Activated CD4-positive, CD25-positive, alpha-beta regulatory T cell (primary cell): Measurements from ENCODE around the gene SLX9.
"Not testable (repeated sequence)": the region's sequence is repeated elsewhere in the genome, so short reads cannot be mapped to it uniquely, and the experiment has no call there.

ENCODE experiments used
- DNase-seq, 4 experiments: peaks; one replicate each; lab custom pipeline; 2025; lab: John Stamatoyannopoulos, UW

Gene SLX9

DNA sequence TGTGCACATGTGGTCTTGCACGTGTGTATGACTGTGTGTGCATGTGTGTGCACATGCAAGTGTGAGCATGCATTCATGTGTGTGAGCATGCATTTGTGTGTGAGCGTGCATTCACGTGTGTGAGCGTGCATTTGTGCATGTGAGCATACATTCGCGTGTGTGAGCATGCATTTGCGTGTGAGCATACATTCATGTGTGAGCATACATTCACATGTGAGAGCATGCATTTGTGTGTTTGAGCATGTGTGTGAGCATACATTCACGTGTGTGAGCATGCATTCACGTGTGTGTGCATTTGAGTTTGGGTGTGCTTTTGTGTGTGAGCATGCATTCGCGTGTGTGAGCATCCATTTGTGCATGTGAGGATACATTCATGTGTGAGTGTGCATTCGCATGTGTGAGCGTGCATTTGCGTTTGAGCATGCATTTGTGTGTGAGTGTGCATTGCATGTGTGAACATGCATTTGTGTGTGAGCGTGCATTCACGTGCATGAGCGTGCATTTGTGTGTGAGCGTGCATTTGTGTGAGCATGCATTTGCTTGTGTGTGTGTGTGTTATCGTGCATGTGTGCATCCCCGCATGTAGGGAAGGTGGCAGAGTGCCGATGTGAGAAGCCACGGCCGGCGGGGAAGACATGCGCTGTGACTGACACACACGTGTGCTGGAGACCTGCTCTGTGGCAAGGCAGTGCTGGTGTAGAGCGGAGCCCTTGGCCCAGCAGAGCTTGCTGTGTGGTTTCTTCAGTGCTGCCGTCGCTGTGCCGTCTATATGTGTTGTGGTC is 37.4 kb upstream of the SLX9 start:
- no peak for DNase-seq

DNA sequence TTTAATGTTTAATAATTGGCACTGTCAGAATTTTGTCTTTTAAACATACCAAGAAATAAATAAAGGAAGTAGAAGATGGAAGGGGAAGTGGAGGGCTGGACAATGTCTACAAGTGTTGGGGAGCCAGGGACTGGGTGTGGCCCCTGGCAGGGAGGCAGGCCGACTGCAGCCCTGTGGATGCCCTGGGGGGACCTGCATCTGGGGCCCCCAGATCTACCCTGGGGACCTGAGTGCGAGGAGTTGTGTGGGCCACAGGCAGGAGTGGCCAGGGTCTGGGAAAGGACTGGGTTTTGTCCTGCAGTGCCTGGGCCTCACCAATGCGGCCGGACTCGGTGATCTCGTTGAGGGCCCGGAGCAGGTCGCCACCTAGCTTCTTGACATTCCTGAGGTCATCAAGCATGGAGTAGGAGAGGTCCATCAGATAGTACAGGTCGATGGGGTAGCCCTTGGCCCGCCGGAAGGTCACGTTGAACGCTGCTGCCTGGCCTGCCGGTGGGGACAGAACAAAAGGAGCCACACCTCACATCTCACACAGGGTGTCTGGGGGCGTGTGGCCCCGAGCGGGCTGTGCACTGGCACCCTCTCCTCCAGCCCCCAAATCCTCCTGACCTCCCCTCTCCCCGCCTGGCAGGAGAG is 36.7 kb upstream of the SLX9 start:
- no peak for DNase-seq

GRCh38 chr21:44903689-44904088 is 36.1 kb upstream of the SLX9 start:
- DNase-seq = no peak

DNA sequence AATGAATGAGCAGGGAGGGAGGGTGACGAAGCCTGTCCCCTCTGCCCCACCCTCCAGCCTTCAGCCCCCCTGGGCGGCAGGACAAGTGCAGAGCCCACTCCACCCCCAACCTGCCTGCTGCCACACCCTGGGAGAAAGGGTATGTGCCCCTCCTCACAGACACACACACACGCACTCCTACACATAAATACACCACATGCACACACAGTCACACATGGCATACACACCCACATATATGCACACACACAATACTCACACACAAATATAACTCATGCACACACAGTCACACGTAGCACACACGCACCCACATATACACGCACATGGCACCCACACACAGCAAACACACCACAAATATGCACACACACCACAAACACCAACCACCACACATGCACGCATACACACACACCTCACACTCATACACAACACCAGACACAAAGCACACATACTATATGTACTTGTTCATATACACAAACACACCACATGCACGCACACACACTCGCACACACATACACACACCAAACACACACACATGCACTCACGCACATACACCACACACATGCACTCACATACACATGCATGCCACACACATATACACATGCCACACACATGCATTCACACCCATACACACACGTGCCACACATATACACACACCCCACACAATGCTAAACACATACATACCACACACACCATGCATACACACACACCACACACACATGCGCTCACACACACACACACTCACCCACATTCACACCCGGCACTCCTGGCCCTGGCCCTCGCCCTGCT is 35.5 kb upstream of the SLX9 start:
- no peak for DNase-seq

GRCh38 chr21:44905016-44905727 is 34.7 kb upstream of the SLX9 start:
- no peak for DNase-seq

- DNase-seq = no peak
These were observed 34.1 kb upstream of the SLX9 start for GRCh38 chr21:44905728-44906090.

GRCh38 chr21:44907225-44907965 is 32.4 kb upstream of the SLX9 start:
- DNase-seq = no peak

GRCh38 chr21:44907966-44908895 is 31.6 kb upstream of the SLX9 start:
- DNase-seq = no peak

DNA sequence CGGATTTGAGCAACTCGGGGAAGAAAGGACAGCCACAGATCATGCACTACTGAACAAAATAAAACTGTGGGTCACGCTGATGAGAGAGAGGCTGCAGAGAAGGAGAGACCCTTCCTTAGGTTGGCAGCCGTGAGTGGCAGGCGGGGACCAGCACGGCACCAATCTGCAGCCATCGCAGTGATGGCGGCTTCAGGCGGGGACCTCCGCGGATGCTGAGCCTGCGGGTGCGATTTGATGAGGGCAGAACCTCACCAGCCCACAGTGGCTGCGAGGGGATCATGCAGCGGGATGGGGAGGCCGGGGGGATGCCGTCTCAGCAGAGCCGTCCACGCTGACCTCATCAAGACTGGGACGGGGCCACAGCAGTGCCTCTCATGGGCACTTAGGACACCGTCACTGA is 30.9 kb upstream of the SLX9 start:
- DNase-seq = no peak

- DNase-seq = no peak
These were observed 30.1 kb upstream of the SLX9 start for GRCh38 chr21:44909719-44910118.

GRCh38 chr21:44910229-44911067 is 29.4 kb upstream of the SLX9 start:
- DNase-seq = no peak

DNA sequence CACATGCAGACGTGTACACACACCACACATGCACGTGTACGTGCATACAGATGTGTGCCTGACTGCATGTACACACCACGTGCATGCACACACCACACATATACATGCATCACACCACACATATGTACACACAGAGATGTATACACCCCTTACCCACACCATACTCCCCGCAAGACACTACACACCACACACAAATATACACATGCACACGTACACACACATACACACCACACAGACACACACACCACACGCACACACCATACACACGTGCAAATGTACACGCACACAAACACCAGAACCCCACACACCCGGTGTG is 28.8 kb upstream of the SLX9 start:
- no peak for DNase-seq

DNA sequence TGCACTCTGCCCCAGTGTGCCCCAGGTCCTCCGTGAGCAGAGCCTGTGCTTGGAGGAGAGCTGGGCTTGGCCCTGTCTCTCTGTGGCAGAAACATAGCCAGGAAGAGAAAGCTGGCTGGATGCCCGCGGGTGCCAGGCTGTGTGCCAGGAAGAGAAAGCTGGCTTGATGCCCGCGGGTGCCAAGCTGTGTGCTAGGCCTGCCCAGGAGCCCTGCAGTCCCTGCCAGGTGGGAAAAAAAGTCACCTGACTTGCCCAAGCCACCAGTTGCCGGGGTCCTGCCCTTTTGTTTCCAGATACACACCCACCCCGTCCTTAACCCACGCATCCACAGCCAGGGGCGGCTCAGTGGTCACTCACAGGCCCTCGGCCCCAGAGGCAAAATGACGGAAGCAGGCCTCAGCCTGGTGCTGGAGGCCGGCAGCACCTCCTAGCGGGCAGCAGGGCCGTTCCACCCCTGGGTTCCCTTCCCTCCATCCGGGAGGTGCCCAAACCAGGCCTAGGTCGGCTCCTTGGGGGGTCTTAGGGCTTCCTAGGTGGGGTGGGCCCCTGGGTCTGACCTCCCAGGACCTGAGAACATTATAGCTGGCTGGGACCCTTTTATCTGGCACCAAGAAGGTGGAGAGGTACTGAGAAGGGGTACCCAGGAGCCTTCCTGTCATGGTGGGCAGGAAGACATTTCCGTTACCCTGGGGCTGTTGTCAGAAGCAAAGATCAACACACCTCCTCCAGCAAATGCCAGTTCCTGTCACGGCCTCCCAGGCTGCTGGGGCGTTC is 28.3 kb upstream of the SLX9 start:
- peak in 2 of 4 experiments; percentile 38 to 39 for DNase-seq

- no peak for DNase-seq
These were observed 27.7 kb upstream of the SLX9 start for GRCh38 chr21:44912158-44912473.

DNA sequence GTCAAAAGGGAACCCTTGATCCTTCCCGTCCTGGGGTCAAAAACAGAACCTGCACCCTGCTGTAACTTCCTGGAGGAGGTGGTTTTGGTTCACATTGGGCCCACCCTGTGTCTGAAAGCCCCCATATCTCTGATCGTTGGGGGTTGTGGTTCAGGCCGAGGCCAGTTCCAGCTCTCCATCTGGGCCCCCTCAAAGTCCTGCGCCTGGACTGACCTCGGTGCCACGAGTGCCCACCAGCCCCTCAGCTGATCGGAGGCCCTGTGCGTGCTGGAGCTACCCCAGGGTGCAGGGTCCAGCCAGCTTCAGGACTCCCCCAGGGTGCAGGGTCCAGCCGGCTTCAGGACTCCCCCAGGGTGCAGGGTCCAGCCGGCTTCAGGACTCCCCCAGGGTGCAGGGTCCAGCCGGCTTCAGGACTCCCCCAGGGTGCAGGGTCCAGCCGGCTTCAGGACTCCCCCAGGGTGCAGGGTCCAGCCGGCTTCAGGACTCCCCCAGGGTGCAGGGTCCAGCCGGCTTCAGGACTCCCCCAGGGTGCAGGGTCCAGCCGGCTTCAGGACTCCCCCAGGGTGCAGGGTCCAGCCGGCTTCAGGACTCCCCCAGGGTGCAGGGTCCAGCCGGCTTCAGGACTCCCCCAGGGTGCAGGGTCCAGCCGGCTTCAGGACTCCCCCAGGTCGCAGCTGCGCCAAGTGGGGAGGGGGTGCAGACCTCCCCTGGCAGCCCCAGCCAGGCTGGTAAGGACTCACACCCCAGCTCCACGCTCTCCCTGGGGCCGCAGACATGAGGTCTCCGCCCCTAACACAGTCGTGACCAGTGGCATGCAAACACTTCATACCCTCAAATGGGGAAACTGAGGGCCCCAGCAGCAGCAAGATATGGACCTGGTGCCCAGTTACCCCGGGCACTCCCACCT is 27.1 kb upstream of the SLX9 start:
- not testable (repeated sequence) for DNase-seq

DNA sequence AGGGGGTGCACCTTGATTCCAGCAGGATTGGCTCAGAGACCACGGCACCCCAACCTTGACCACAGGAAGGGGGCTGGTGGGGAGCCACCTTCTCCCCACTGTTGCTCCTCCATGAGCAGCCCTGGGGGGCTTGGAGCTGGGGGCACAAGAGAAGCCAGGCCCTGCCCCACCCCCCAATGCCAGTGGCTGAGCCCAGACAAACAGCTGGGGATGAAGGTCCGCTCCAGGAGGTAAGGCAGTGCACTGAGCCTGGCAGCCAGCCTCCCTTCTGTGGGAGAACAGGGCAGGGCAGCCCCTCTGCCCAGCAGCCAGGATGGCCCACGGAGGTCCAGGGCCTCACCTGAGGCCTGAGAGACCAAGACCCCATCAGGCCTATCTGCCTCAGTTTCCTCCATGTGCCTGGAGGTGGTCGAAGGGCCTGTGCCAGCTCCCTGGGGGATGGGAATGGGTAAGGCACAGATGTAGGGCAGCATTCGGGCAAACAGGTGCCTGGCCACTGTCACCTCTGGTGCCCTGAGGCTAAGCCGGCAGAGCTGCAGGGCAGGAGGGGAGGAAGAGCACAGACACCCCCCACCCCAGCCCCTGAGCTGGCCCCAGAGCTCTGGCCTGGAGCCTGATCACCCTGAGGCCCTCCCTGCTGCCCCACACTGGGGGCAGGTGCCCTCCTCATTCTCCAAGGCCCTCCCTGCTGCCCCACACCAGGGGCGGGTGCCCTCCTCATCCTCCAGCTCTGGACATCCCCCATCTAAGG is 26.2 kb upstream of the SLX9 start:
- no peak for DNase-seq

- peak in 2 of 4 experiments; percentile 20 to 31 for DNase-seq
These were observed 25.5 kb upstream of the SLX9 start for GRCh38 chr21:44914176-44914874.
